OCI-LY3 (cell line): ENCODE results near the gene HACD2.

Experiments used
- CTCF ChIP-seq: fragments of 200-600, 300-600 bp; sonication (generic); IDR thresholded peaks from 2 replicates; pipeline ENCODE4 v1.5.1; 2014; ENCODE audit warnings: antibody characterized with exemption, low read length, low read depth
- EZH2phosphoT487 ChIP-seq: fragments of 200-600 bp; shearing (Covaris generic); IDR thresholded peaks from 2 replicates; pipeline ENCODE4 v1.6.1; 2018; ENCODE audit warnings: antibody characterized with exemption, mixed run types, low read depth

GRCh38 chr3:123564056-123564455 lies 20.8 kb downstream of the HACD2 start:
- TF ChIP-seq CTCF (no peak), EZH2phosphoT487 (no peak)
